ENCODE measurements around the gene MYO1A.

DNA sequence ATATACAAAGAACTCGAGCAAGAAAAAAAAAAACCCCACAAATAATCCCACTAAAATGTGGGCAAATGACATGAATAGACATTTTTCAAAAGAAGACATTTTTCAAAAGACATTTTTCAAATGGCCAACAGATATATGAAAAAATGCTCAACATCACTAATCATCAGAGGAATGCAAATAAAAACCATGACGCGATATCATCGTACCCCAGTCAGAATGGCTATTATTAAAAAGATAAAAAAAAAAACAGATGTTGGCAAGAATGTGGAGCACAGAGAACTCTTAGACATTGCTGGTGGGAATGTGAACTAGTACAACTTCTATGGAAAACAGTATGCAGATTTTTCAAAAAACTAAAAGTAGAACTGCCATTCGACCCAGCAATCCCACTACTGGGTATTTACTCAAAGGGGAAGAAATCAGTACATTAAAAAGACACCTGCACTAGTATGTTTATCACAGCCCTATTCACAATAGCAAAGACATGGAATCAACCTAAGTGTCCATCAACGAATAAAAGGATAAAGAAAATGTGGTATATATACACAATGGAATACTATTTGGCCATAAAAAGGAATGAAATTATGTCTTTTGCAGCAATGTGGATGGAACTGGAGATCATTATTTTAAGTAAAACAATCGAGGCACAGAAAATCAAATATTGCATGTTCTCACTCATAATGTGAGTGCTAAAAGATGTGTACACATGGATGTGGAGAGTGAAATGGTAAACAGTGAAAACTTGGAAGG, 59.9 kb downstream of the MYO1A start:
- TF ChIP-seq, protein P1, sequence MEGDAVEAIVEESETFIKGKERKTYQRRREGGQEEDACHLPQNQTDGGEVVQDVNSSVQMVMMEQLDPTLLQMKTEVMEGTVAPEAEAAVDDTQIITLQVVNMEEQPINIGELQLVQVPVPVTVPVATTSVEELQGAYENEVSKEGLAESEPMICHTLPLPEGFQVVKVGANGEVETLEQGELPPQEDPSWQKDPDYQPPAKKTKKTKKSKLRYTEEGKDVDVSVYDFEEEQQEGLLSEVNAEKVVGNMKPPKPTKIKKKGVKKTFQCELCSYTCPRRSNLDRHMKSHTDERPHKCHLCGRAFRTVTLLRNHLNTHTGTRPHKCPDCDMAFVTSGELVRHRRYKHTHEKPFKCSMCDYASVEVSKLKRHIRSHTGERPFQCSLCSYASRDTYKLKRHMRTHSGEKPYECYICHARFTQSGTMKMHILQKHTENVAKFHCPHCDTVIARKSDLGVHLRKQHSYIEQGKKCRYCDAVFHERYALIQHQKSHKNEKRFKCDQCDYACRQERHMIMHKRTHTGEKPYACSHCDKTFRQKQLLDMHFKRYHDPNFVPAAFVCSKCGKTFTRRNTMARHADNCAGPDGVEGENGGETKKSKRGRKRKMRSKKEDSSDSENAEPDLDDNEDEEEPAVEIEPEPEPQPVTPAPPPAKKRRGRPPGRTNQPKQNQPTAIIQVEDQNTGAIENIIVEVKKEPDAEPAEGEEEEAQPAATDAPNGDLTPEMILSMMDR (IDR thresholded peaks at IDR 0.05) = no peak
- no peak for TF ChIP-seq EZH2 (IDR thresholded peaks at IDR 0.05; ENCODE audit: borderline replicate concordance, insufficient read depth, low read depth, low read length, poor library complexity, severe bottlenecking)

Data from B cell (primary cell).